Glomerular endothelial cell (primary cell): ENCODE data around the gene SERGEF. TPM values are rescaled to one million over a fixed set of nuclear protein-coding genes. Genes with fewer than 3 reads are reported as not detected.

Experiments
- DNase-seq: peaks from one replicate; pipeline ENCODE4 v3.0.0-alpha.2; 2011; ENCODE audit warnings: low read depth, low spot score; ENCODE audit errors: extremely low read depth
- total RNA-seq: library from RNA; depleted of rRNA; stranded (reverse); fragments of >200 nt; gene quantifications from 2 replicates; pipeline ENCODE4 v1.2.3, GENCODE V29; 2015

Gene SERGEF
- total RNA-seq, 1 donor from 2014 or later, result 5.4 TPM

DNA sequence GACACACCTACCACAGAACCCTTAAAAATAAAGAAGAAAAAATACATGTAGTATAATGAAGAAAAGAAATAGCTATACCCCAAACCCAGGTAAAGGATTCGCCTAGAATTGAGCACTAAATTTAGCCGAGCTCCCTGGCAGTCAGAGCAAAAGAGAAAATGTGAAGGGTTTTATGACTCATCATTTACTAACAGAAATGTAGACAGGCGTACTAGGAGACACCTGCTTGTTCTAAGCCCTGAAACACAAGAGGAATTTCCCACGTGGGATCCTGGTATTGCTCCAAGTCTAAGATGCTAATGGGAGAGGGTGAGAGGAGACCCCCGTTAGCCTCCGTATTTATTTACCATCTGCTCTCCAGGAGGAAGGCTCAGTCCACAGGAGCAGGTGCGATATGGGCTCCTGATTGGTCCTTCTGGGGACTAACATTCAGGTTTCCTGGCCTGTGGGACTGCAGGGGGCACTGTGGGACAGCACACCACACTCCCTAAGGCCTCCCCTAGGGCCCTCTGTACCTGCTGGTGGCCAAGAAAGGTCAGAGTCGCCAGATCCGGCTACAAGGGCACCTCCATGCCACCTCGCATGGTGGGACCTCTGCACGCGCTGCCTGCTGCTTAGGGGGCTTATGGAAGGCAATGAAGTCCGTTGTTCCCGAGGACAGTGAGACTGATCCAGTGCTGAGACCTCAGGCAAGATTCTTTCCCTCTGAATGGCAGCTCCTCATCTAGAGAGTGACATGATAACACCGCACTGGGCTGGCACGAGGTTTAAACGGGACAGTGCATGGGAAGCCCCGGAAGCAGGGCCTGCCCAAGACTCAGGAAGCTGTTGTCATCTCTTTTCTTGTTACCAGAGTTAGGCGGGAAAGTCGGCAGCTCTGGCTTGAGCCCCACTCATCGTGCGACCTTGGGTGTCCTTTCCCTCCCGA is 252.5 kb downstream of the SERGEF start:
- peak; percentile 3 for DNase-seq

DNA sequence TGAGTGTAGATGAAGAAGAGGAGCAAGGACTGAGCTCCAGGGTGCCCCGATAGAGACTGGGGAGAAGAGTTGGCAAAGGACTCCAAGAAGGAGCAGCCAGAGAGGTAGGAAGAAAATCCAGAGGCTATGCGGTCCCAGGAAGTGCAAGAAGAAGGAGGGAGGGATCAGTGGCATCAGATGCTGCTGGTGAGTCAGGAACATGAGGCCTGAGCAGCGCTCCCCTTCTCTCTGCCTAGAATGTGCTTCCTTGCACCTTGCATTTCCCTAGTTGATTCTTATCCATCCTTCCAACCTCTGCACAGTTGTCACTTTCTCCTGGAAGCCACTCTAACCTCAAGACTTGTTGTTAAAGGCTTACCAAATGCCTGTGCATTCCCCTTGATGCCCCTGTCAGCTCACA is 257.0 kb downstream of the SERGEF start:
- no peak for DNase-seq

DNA sequence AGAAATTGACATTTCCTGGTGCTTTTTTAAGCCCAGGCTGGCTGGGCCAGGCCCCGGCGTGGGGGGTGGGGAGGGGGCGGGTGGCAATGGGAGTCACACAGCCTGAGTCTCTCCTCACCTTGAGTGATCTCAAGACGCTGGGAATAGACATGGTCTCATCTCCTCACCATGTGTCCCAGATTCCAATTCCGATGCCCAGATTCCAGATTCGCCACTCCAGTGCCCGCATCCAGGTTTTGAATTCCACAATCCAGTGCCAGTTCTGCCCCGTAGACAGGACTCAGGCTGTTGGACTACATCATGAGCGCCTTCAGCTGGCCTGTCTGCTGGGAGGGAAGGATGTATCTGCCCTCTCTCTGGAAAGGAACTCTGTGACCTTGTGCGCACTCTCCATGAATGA is 259.2 kb downstream of the SERGEF start:
- DNase-seq, result no peak

DNA sequence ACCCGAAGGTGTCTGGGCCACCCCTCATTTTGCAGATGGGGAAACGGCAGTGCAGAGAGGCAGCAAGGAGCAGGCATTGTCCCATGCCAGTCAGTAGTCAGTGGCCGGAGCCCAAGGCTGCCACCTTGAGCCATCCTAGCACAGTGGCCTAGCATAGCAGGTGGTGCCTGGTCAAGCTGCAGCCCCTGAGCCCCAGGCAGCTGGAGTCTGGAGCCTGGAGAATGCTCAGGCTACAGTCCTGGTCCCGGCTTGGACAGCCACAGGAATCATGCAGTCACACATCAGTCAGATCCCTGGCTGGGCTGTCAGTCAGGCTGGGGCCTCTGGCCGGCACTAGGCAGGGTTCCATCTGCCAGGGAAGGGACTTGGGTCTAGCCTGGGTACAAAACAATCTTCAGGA is 259.7 kb downstream of the SERGEF start:
- no peak for DNase-seq

DNA sequence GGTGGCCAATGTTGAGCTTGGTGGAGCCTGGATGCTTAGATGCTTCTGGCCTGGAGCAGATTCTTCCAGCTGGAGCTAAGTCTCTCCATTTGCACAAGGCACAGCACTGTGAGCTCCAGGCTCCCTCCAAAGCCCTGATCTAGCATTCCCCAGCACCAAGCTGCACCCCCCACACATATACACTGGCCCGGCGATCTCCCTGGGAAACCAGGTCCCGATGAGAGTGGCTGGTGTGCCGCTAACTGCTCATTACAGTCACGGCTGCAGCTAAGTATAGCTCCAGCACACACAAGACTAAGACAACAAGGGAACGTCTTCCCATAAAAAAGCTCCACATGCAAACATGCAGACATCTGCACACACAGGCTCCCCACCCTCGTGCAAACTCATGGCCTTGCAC is 260.7 kb downstream of the SERGEF start:
- DNase-seq, result no peak

DNA sequence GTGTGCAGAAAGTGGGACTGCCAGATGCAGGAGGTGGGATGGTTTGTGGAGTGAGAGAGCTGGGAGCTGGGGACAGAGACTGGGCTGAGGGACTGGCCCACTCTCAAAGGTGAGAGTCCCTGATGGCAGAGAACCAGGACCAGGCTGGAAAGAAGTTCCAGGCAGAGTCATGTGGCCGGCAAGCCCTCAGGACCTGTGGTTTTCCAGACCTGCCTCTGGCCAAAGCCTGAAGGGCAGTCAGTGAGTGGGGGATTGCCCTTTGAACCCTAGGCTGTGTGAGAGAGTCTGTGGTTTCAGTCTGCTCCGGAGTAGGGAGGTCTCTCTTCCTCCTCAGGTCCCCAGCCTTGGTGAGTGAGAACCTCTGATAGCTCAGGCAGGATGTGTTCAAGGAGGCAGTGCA is 261.3 kb downstream of the SERGEF start:
- DNase-seq, result no peak

DNA sequence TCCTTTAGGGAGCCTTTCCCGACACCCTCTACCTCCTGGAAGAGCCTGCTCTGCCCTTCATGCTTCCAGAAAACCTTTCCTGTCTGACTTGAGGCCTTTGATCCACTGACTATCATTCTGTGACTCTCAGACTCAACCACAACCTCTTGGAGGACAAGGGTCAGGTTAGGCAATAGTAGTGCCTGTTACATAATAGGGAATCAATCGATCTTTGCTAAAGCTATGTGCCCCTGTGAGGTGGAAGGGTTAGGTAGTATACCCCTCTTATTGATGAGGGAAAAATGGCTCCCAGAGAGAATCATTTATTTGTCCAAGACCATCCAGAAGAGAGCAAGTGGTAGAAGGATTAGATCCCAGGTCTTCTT is 262.1 kb downstream of the SERGEF start:
- DNase-seq, result no peak

DNA sequence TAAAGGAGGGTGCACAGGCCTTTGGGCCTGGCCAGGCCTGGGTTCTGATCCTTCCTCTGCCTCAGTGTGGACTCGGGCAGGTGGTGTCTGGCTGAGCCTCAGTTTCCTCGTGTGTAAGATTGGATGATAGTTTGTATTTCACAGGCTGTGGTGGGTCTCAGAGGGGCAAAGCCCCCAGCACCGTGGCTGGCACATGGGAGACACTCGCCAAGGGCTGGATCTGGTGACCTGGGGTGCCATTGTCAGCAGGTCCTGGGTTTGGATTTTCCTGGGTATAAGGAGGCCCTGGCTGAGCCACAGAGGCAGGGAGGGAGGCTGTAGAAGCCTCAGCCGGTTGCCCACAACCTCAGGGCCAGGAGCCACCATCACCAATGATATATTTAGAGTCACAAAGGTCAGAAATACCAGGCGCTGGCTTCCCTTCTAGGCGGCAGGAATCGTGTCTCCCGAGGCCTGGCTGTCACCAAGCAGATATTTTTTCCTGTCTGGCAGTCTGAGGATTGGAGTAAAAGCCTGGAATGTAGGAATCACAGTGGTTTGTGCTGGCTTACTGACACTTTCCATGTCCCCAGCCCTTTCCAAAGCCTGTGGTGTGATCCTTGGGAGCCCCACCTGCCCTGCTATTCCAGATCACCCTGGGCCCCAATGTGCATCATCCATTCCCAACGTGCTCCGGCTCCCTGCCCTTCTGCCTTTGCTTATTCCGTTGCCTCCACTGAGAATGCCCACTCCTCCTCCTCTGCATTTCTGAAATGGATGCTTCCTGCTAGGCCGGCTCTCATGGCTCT is 262.6 kb downstream of the SERGEF start:
- DNase-seq, result no peak

DNA sequence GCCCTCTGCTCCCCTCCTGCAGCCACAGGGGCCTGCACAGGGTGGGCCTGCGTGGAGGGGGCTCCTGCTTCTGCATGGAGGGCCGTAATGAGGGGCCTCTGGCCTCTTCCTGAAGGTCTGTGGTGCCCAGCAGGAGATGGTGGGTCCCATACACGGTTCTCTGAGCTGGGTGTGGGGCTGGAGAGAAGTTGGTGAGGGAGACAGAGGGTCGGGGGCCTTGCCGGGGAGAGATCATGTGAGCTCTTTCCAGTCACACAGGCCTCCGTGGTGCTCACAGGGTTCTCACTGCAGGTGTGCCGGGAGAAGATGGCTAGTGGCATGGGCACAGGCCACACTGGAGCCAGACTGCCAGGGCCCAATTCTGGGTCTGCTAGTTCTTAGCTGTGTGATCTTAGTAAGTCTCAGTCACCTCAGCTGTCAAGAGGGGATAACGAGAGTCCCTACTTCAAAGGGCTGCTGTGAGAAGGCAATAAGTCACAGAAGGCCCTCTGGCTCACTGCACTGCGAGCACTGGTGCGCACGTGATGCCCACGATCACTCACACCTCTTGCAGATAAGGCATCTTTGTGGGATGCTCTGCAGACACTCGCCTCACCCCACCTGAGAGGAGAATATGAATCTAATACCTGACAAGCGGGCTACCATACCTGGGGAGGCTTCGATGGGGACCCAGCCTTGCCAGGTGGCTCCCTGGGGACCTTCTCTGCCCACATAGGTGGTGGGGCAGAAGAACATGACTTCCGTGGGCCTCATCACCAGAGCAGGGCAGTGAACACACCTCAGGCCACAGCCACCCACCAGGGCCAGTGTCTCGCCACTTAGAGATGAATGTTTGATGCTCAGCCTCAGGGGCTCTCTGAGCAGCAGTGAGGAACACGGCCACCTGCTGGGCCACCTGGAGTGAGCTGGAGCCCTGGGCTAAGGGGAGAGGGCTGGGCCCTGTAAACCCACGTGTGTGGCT is 263.8 kb downstream of the SERGEF start:
- DNase-seq, result no peak

DNA sequence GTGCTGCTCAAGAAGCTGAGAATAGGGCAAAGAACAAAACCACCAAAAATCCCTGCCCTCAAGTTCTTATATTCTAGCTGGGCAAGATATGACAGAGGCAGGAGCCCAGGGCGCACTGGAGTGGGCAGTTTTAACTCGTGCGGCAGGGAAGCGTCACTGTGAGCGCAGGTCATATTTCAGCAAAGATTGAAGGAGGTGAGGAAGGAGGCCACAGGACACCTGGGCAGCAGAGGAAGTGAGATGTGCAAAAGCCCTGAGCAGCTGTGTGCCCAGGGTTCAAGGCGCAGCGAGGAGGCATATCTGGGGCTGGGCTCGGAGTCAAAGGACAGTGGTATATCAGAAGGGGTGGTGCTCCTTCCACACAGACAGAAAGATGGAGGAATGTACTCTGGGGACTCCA is 264.8 kb downstream of the SERGEF start:
- no peak for DNase-seq

DNA sequence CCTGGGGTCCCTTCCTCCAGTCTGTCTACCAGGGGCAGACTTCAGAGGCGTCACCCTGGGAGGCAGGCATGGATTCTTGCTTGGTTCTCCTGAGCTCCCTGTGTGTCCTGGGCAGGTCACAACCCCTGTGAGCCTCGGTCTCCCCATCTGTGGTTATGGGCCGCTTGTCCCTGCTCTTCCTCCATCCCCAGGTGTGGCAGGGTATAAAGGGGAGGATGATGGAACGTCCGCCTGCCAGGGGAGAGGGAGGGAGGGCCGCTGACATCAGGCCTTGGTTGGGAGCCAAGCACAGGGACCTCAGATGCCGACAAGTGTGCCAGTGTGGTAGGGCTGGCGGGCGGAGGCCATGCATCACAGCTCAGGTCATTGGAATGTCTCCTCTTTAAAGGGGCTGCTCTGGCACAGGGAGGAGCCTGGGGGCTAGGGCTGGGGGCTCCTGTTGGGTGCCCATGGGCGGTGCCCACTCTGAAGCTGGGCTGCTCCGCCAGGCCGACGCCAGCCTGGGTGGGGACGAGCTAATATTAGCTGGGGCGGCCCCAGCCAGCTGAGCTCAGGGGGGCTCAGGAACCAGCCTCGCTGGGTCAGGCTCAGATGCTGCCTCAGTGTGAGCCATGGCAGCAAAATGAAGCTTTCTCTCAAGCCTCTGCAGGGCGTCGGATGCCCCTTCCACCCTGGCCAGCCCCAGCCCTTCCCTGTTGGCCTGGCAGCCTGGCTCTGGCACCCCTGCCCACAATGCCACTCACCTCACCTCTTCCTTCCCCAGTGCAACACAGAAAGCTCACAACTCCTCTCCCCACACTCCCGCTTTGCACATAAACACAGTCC is 265.5 kb downstream of the SERGEF start:
- no peak for DNase-seq

DNA sequence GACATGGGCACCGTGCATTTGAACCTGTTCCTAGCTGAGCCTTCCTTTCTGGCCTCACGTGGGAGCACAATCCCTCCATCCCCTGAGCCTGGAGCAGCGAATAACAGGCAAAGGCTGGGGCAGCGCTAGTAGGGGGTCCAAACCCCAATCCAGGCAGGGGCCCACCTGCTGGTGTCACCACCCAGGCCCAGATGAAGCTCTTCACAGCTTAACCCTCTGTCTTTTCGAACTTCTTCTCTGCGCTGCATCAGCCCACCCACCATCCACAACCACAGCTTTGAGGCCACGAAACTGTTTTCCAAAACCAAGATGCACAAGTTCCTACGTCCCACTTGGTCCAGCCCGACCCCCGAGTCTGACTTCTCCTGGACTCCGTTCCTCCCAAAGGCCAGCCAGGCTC is 266.8 kb downstream of the SERGEF start:
- no peak for DNase-seq

DNA sequence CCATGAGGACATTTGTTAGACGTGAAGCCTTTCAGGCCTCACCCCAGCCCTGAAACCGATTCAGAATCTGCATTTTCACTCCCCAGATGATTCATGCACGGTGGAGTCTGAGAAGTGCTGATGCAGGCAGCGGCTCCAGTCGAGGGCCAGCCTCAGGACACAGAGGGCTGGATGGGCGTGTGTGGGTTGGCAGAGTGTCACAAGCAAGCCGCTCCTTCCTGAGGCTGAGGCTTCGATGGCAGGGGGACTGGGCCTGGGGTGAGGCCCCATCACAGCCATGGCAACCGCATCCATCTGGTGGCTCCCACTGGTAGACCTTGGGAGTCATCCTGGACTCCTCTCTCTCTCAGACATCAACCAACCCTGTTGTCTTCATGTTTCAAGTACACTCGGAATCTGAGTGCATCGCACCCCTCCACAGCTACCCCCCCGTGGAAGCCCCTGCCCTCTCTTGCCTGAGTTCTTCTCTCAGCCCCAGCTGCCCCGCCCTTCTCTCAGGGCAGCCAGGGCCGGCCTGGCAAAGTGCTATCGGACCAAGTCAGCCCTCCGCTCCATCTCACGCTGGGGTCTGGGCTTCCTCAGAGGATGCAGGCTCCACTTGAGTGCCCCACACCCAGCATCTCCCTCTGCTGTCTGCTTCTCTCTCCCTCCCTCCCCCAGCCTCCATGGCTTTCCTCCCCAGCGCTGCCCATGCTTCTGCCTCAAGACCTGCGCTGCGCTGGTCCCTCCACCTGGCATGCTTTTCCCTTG is 267.6 kb downstream of the SERGEF start:
- no peak for DNase-seq

DNA sequence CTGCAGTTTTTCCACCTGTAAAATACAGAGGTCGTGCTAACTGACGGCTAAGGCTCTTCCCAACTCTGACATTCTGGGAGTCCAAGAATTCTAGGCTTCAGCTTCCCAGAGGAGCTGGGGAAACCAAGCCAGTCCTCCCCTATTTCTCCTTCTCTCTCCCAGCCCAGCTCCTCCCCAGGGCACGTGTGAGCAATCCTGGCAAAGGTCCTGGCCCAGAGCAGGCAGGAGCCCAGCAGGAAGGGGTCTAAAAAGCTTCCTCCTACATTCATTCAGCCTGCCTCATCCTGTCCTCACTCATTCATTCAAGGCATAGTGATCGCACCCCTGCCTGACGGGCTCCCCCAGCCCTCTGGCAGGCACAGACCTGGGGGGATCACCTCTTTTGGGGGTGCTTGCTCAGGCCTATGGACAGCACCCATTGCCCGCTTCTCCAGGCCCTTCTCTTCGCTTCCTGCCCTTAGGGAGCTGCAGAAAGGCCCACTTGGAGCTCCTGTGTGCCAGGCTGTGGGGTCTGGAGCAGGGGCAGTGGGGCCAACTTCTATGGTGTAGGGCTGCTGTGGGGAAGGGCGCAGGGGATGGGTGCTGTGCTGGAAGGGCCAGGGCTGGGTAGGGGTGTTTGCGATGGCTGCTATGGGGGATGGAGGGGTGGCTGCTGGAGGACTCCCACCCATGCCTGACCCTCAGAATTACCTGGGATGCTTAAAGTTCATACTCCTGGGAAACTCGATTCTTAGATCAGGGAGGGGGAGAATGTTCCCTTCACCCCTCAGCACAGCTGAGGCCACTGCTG is 268.5 kb downstream of the SERGEF start:
- no peak for DNase-seq

DNA sequence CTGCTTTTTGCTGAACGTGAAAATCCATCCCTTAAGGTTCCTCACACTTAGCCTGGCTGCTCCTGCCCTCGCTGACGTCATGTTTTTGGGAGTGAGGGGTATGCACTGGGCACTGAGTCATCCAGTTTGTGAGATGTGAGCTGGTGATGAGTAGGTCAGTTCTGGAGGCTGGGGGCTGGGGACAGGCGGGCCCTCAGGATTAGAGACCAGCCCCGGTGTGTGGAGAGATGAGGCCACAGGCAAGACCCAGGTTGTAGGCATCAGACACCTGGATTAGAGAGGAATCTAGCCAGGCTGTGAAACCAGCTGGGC is 269.1 kb downstream of the SERGEF start:
- no peak for DNase-seq

DNA sequence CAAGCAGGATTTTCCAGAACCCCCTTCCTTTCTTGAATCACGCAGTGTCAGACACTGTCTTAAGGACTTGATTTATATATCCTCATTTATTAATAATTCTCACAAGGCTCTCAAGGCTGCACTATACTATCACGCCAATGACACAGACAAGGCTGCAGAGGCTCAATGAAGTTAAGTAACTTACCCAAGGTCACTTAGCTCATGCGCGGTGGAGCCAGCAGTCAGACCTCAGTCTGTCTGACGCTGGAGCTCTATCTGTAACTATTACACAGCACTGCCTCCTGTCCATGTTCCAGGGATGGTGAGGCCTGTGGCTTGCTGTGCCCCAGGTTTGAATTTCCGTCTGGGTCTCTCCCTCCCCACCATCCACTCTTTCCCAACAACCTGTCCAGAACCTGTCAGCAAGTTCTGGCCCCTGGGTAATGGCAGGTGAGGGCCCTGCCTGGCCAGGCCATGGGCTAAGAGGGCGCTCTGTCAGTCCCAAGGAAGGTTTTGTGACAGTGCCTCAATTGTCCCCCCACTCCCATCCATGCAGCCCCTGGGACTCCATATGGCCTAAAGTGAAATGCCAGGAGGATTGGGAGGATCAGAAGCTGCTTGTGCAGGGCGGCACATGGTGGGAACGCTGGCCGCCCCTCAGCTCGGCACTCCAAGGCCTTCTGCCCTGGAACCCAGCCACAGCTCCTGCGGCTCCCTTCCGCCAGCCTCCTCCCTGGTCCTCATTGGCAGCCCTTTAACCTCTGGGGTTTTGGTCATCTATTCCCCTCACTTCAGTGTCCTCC is 269.6 kb downstream of the SERGEF start:
- DNase-seq, result no peak

DNA sequence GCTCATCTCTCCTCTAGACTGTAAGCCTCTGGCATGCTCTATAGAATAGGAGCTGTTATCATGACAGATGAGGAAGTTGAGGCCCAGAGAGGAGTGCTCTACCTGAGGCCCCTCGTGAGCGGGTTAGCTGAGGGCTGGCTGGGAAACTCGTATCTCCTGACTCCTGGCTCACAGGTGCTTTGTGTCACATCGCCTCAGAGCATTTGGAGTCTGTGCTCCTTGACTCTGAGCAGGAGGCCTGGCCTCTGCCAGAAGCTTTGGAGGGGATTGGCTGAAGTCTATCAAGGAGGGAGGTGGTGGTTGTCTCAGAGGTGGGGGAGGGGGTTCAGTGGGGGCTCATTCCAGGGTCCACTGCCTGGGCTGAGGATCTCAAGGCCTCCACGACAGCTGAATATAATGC is 270.8 kb downstream of the SERGEF start:
- DNase-seq, result no peak

DNA sequence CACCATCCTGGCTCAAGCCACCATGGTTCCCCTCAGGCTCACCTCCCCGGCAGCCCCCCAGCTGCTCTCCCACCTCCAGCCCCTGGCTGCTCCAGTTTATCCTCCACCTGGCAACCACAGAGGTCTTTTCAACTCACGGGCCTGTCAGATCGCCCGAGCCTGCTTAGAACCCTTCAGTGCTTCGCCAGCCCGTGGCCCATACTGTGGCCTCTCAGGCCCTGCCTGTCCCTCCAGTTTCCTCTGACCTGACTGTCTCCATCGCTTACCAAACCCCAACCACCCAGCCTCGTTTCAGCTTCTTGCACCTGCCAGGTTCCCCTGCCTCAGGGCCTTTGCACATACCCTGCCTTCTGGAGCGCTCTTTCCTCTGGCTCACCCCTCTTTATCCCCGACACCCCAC is 271.4 kb downstream of the SERGEF start:
- no peak for DNase-seq
